Kidney tubule cell (primary cell): ENCODE results near the gene C9orf43.

Source experiments
- DNase-seq: peaks from one replicate; pipeline ENCODE4 v3.0.0-alpha.2; 2018; ENCODE audit warnings: low spot score

The C9orf43 gene

GRCh38 chr9:113467183-113467582 lies 56.6 kb downstream of the C9orf43 start:
- DNase-seq: no peak

GRCh38 chr9:113468716-113469448 lies 58.3 kb downstream of the C9orf43 start:
- DNase-seq: peak; percentile 59

- no peak for DNase-seq
These were observed 60.6 kb downstream of the C9orf43 start for GRCh38 chr9:113471143-113471542.

GRCh38 chr9:113471566-113471965 lies 61.0 kb downstream of the C9orf43 start:
- DNase-seq: no peak

- no peak for DNase-seq
These were observed 61.7 kb downstream of the C9orf43 start for GRCh38 chr9:113472199-113472598.

GRCh38 chr9:113474360-113475028 lies 63.9 kb downstream of the C9orf43 start:
- no peak for DNase-seq

GRCh38 chr9:113475031-113475430 lies 64.5 kb downstream of the C9orf43 start:
- DNase-seq: no peak

- no peak for DNase-seq
These were observed 65.4 kb downstream of the C9orf43 start for GRCh38 chr9:113475992-113476391.

GRCh38 chr9:113476511-113476916 lies 66.0 kb downstream of the C9orf43 start:
- DNase-seq: no peak

- no peak for DNase-seq
These were observed 66.5 kb downstream of the C9orf43 start for GRCh38 chr9:113477058-113477457.

- no peak for DNase-seq
These were observed 67.1 kb downstream of the C9orf43 start for GRCh38 chr9:113477661-113478060.

GRCh38 chr9:113479174-113479621 lies 68.7 kb downstream of the C9orf43 start:
- DNase-seq: no peak
